Stomach (tissue), 9 donors: ENCODE measurements around the gene RRBP1. TPM values are rescaled to one million over a fixed set of nuclear protein-coding genes. Genes with fewer than 3 reads are reported as not detected.

ENCODE experiments used
- DNase-seq, 2 donors: peaks; one replicate each; pipeline versions ENCODE4 v3.0.0 to v3.0.0-alpha.2; 2013 to 2019
- H3K27ac ChIP-seq, 5 donors: fragments of 200-600 bp in 4 of 5; sonication (generic) in 4 of 5; one replicate each; pipeline ENCODE4 v1.5.1; 2013 to 2019; ENCODE audit warnings: mild to moderate bottlenecking in 1 of 5, moderate library complexity in 1 of 5
- H3K27me3 ChIP-seq, 3 donors: fragments of 200-600 bp; sonication (generic); one replicate each; pipeline ENCODE4 v1.5.1; 2017 to 2019; ENCODE audit warnings: mixed run types in 1 of 3
- H3K36me3 ChIP-seq, 4 donors: fragments of 200-600 bp; sonication (generic); 1 replicate in 3 of 4; 2 replicates in 1 of 4; pipeline ENCODE4 v1.5.1; 2016 to 2019
- H3K4me1 ChIP-seq, 4 donors: fragments of 200-600 bp; sonication (generic); one replicate each; pipeline ENCODE4 v1.5.1; 2016 to 2019
- H3K4me3 ChIP-seq, 4 donors: fragments of 200-600 bp; sonication (generic) in 3 of 4; one replicate each; pipeline ENCODE4 v1.5.1; 2016 to 2019; ENCODE audit warnings: mild to moderate bottlenecking in 1 of 4
- H3K9me3 ChIP-seq, 4 donors: fragments of 200-600 bp; sonication (generic); one replicate each; pipeline ENCODE4 v1.5.1; 2016 to 2019
- EP300 ChIP-seq: sonication (generic); formaldehyde crosslinking; IDR thresholded peaks from one replicate; pipeline ENCODE4 v1.6.1; 2017; ENCODE audit warnings: antibody characterized with exemption
- POLR2A ChIP-seq, 4 donors: fragments of 450-650 bp; IDR thresholded peaks; one replicate each; pipeline ENCODE4 v1.6.1; 2016; ENCODE audit warnings: antibody characterized with exemption in 4 of 4, control low read depth in 2 of 4, mild to moderate bottlenecking in 1 of 4, moderate library complexity in 1 of 4
- POLR2AphosphoS5 ChIP-seq, 3 donors: sonication (generic); formaldehyde crosslinking; IDR thresholded peaks; one replicate each; pipeline ENCODE4 v1.6.1; 2016; ENCODE audit warnings: antibody characterized with exemption in 3 of 3
- WGBS, 5 donors: extraction: QIAGEN DNeasy Blood & Tissue Kit in 3 of 5; methylation state at CpG; one replicate each; pipeline versions ENCODE4 v1.1.5 to v1.1.7; 2013 to 2018; 5-methylcytosine and 5-hydroxymethylcytosine counted together
- intact Hi-C: fragments of 100-400 bp; cut with DNase I; formaldehyde crosslinking; loops from one replicate; pipeline ENCODE4 v1.15.1; 2023; ENCODE audit warnings: low total_unique reads
- polyA plus RNA-seq, 3 donors: library from polyadenylated mRNA; stranded (reverse); fragments of 200-250 nt; gene quantifications; one replicate each; pipeline ENCODE4 v1.2.3, GENCODE V29; 2013
- total RNA-seq, 5 donors: library from RNA; depleted of rRNA; stranded (reverse); fragments of >200 nt; gene quantifications; one replicate each; pipeline versions ENCODE4 v1.1.0 to v1.2.3, GENCODE V29; 2014 to 2016
- TF ChIP-seq, protein P1 (sequence below), 7 experiments: fragments of 450-650 bp in 4 of 7; fragments of 200-600 bp in 3 of 7; sonication (generic) in 3 of 7; IDR thresholded peaks; one replicate each; pipeline ENCODE4 v1.5.1; 2016 to 2019; ENCODE audit warnings: antibody characterized with exemption in 7 of 7, control low read depth in 2 of 7, mild to moderate bottlenecking in 1 of 7
- donor health status: healthy with polysubstance abuse.
- donor health status: Bipolar disorder and iron deficiency.
- donor health status: healthy.

RRBP1 gene
- total and polyA plus RNA-seq, 8 donors = 34.4 to 456 (median 132) TPM

DNA sequence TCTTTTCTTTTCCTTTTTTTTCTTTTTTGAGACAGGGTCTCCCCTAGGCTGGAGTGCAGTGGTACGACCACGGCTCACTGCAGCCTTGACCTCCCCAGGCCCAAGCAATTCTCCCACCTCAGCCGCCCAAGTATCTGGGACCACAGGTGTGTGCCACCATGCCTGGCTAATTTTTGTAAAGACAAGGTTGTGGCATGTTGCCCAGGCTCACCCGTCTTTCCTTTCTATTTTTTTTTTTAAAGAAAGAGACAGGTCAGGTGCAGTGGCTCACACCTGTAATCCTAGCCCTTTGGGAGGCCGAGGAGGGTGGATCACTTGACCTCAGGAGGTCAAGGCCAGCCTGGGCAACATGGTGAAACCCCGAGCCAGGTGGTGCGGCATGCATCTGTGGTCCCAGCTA lies 34.3 kb upstream of the RRBP1 start:
- Histone ChIP-seq H3K36me3 (no peaks in the 10 kb centered on the region), H3K27me3 (no peaks in the 10 kb centered on the region), H3K9me3 (no peaks in the 10 kb centered on the region), H3K4me1 (peaks cover 0 to 10% (median 5%) of the 10 kb centered on the region in 4 donors), H3K4me3 (no peak overlapping the region), H3K27ac (no peak overlapping the region)
- intact Hi-C loops = no loop called here
- 74 to 85% (median 83%) methylated on average over 7 of the region's 7 CpGs for WGBS, 5 donors
- TF ChIP-seq, protein P1, sequence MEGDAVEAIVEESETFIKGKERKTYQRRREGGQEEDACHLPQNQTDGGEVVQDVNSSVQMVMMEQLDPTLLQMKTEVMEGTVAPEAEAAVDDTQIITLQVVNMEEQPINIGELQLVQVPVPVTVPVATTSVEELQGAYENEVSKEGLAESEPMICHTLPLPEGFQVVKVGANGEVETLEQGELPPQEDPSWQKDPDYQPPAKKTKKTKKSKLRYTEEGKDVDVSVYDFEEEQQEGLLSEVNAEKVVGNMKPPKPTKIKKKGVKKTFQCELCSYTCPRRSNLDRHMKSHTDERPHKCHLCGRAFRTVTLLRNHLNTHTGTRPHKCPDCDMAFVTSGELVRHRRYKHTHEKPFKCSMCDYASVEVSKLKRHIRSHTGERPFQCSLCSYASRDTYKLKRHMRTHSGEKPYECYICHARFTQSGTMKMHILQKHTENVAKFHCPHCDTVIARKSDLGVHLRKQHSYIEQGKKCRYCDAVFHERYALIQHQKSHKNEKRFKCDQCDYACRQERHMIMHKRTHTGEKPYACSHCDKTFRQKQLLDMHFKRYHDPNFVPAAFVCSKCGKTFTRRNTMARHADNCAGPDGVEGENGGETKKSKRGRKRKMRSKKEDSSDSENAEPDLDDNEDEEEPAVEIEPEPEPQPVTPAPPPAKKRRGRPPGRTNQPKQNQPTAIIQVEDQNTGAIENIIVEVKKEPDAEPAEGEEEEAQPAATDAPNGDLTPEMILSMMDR (IDR thresholded peaks at IDR 0.05) = no peak
- no peak for TF ChIP-seq EP300
- TF ChIP-seq POLR2A (IDR thresholded peaks at IDR 0.05) = no peak
- TF ChIP-seq POLR2AphosphoS5 (IDR thresholded peaks at IDR 0.05) = no peak
- DNase-seq = no peak

DNA sequence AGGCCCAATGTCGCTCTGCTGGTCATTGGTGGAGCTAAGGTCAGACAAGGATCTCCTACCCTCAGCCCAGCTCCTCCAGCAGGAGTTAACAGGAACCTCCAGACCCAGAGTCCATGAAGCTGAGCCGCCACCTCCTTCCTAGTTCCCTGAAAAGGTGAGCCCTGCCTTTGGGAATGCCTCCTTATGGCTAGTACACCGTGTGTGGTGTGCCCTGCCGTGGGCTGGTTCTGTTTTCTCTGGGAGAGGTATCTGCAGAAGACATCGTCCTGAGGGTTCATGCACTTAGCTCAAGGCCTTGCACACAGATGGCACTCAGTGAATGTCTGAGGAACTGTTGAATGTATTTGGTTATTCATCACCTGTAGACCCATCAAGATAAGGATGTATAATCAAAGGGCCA lies 33.0 kb upstream of the RRBP1 start:
- Histone ChIP-seq H3K9me3 (no peaks in the 10 kb centered on the region), H3K27me3 (no peaks in the 10 kb centered on the region), H3K36me3 (no peaks in the 10 kb centered on the region), H3K4me3 (no peak overlapping the region), H3K27ac (no peak overlapping the region), H3K4me1 (peaks cover 10 to 23% (median 17%) of the 10 kb centered on the region in 4 donors)
- TF ChIP-seq, protein P1 (IDR thresholded peaks at IDR 0.05) = no peak
- no peak for TF ChIP-seq POLR2A (IDR thresholded peaks at IDR 0.05)
- no peak for TF ChIP-seq POLR2AphosphoS5 (IDR thresholded peaks at IDR 0.05)
- TF ChIP-seq EP300 = no peak
- intact Hi-C loops = no loop called here
- DNase-seq = no peak
- WGBS, 5 donors = 64 to 88% (median 79%) methylated on average over 5 of the region's 5 CpGs

DNA sequence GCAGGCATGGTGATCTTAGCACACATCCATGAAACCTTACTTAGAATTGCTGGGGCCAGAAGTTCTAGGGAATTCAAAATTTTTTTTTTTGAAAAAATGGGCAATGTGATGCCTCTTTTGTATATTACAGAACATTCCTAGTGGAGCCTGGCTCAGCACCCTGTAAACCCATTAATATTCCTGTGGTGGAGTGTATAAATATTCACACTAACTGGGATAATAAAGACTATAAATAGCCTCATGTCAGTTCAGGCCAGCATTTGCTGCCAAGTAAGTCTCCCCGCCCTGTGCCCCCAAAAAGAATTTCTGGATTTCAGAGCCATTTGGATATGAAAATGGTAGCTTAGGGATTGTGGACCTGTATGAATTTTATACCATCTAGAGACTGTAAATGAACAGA lies 32.6 kb upstream of the RRBP1 start:
- DNase-seq = no peak
- intact Hi-C loops = no loop called here
- H3K4me3 ChIP-seq = no peak overlapping the region
- no peaks in the 10 kb centered on the region for H3K36me3 ChIP-seq
- H3K27ac ChIP-seq = no peak overlapping the region
- WGBS, 5 donors = 64 to 86% (median 73%) methylated on average over 1 of the region's 1 CpG
- TF ChIP-seq POLR2A (IDR thresholded peaks at IDR 0.05) (no peak), EP300 (no peak), POLR2AphosphoS5 (IDR thresholded peaks at IDR 0.05) (no peak)
- TF ChIP-seq, protein P1 (IDR thresholded peaks at IDR 0.05) = no peak
- peaks cover 10 to 27% (median 19%) of the 10 kb centered on the region in 4 donors for H3K4me1 ChIP-seq
- no peaks in the 10 kb centered on the region for H3K27me3 ChIP-seq
- H3K9me3 ChIP-seq = no peaks in the 10 kb centered on the region

GRCh38 chr20:17712708-17713107 lies 30.7 kb upstream of the RRBP1 start:
- WGBS, 5 donors = 70 to 85% (median 79%) methylated on average over 6 of the region's 6 CpGs
- TF ChIP-seq POLR2AphosphoS5 (IDR thresholded peaks at IDR 0.05) = no peak
- TF ChIP-seq, protein P1 (IDR thresholded peaks at IDR 0.05) = no peak
- TF ChIP-seq POLR2A (IDR thresholded peaks at IDR 0.05) = no peak
- no peak for TF ChIP-seq EP300
- no peak overlapping the region for H3K4me3 ChIP-seq
- H3K4me1 ChIP-seq = peaks cover 14 to 43% (median 25%) of the 10 kb centered on the region in 4 donors
- no peaks in the 10 kb centered on the region for H3K36me3 ChIP-seq
- intact Hi-C loops = no loop called here
- no peaks in the 10 kb centered on the region for H3K9me3 ChIP-seq
- no peak overlapping the region for H3K27ac ChIP-seq
- DNase-seq = no peak
- H3K27me3 ChIP-seq = no peaks in the 10 kb centered on the region
